IPS DF 6.9 (cell line): Measurements from ENCODE around the gene MYBPHL.
"Not testable (repeated sequence)": the region's sequence is repeated elsewhere in the genome, so short reads cannot be mapped to it uniquely, and the experiment has no call there.

Experiments used
- DNase-seq: peaks from one replicate; pipeline ENCODE4 v3.0.0-alpha.2; 2013; ENCODE audit warnings: low read depth, low spot score
- H3K27ac ChIP-seq: one replicate; pipeline ENCODE4 v1.5.1; 2013; ENCODE audit warnings: low read length, control low read depth
- H3K27me3 ChIP-seq: 2 replicates; pipeline ENCODE4 v1.6.1; 2013; ENCODE audit warnings: mild to moderate bottlenecking, low read length; ENCODE audit not compliant: control insufficient read depth, insufficient read depth
- H3K36me3 ChIP-seq: 2 replicates; pipeline ENCODE4 v1.6.1; 2013; ENCODE audit warnings: low read length; ENCODE audit not compliant: control insufficient read depth, insufficient read depth
- H3K4me1 ChIP-seq: 2 replicates; pipeline ENCODE4 v1.6.1; 2013; ENCODE audit warnings: low read length; ENCODE audit not compliant: control insufficient read depth, insufficient read depth
- H3K4me3 ChIP-seq: 2 replicates; pipeline ENCODE4 v1.5.1; 2013; ENCODE audit warnings: mild to moderate bottlenecking, low read length
- H3K9me3 ChIP-seq: 2 replicates; pipeline ENCODE4 v1.6.1; 2013; ENCODE audit warnings: low read length, inconsistent platforms; ENCODE audit not compliant: control insufficient read depth, insufficient read depth
- WGBS: extraction: QIAGEN DNeasy Blood & Tissue Kit; methylation state at CpG from one replicate; pipeline ENCODE4 v1.1.7; 2013; ENCODE audit warnings: mixed read lengths, missing lambda C conversion rate; ENCODE audit not compliant: insufficient read length, insufficient coverage; 5-methylcytosine and 5-hydroxymethylcytosine counted together

MYBPHL gene

DNA sequence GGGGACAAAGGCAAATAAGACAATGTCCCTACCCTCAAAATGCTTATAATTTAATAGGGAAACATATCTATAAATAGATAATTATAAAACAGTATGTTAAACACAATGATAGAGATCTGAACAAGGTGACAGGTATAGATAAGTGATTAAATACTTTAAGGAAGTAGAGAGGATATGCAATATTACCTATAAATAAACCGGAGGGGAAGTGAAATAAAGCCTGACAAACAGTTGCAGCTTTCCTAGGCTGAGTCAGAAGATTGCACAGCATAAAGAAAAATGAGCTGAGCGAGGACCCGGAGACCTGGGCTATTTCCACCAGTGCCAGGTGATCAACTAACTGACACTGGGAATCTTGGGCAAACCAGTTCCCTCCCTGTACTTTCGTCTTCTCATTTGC, 12.3 kb downstream of the MYBPHL start:
- WGBS, result no CpG with 5 or more reads among the region's 4 CpGs
- Histone ChIP-seq H3K27ac (no peak overlapping the region), H3K36me3 (no peaks in the 10 kb centered on the region), H3K4me3 (no peak overlapping the region), H3K27me3 (no peaks in the 10 kb centered on the region), H3K4me1 (no peaks in the 10 kb centered on the region), H3K9me3 (no peaks in the 10 kb centered on the region)
- DNase-seq, result no peak

DNA sequence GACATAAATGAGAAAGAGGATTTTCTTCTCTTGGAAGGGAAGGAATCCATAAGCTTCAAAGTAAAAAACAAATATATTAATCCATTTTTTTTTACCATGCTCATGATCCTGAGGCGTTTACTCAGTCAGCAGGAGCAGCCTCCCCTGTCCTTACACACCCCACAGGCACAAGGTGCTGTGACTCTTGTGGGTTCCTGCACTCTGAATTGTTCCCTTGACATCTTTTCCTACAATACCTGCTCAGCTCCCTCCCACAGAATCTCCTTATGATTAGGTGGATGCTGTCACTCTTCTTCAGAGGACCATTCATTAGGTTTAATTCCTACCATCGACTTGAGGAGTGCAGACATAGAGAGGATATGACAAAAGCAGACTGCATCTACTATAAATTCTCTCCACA, 13.8 kb downstream of the MYBPHL start:
- Histone ChIP-seq H3K4me3 (no peak overlapping the region), H3K27me3 (no peaks in the 10 kb centered on the region), H3K4me1 (no peaks in the 10 kb centered on the region), H3K36me3 (no peaks in the 10 kb centered on the region), H3K9me3 (no peaks in the 10 kb centered on the region), H3K27ac (no peak overlapping the region)
- no CpG with 5 or more reads among the region's 2 CpGs for WGBS
- DNase-seq, result no peak

DNA sequence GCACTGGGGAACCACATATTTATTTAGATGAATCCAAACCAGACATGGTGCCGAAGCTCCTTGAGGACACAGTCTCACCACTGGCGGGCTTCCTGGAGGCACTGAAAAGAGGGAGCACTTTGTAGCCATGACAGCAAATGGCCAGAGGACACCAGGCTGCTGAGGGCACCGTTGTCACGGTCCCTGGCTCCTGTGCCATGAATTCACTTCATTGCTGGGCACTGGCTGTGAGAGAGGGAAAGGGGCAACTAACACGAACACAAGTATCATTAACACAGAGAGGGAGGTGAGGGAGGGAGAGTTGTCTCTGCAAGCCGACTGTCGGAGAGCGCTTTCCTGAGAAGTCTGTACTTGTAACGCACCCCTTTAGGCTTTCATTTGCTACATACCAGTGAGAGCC, 14.4 kb downstream of the MYBPHL start:
- Histone ChIP-seq H3K27me3 (no peaks in the 10 kb centered on the region), H3K27ac (no peak overlapping the region), H3K9me3 (no peaks in the 10 kb centered on the region), H3K4me3 (no peak overlapping the region), H3K36me3 (no peaks in the 10 kb centered on the region), H3K4me1 (no peaks in the 10 kb centered on the region)
- no peak for DNase-seq
- no CpG with 5 or more reads among the region's 9 CpGs for WGBS

DNA sequence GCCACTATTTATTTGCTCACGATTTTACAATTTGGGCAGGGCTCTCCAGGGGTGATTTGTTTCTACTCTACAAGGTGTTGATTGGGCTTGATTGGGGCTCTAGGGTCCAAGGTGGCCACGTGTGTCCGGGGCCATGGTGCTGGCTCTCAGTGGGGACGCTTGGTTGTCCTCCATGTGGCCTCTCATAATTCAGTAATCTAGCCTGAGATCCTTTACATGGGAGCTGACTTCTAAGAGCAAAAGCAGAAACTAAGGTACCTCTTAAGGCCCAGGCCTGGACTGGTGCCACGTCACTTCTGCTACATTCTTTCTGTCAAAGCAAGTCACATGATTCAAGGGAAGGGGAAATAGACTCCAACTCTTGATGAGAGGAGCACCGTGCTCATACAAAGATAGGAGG, 15.8 kb downstream of the MYBPHL start:
- no CpG with 5 or more reads among the region's 6 CpGs for WGBS
- Histone ChIP-seq H3K4me3 (no peak overlapping the region), H3K27ac (no peak overlapping the region), H3K27me3 (no peaks in the 10 kb centered on the region), H3K36me3 (no peaks in the 10 kb centered on the region), H3K4me1 (no peaks in the 10 kb centered on the region), H3K9me3 (no peaks in the 10 kb centered on the region)
- no peak for DNase-seq

DNA sequence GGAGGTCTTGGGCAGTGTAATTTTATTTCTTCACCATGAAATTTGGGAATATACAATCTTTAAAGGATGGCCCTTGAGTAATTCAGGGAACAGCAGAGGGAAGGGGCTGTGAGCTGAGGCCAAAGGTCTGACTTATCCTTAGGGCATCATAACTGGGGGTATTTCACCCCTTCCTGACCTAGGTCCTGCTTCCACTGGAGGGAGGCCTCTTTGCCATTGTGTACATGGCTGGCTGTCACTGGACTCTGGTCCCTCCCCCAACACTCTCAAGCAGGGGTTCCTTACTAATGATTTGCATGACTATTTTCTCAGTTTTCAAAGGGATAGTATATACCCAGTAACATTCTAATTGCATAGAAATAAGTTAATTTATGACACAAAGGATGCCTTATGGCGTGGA, 16.7 kb downstream of the MYBPHL start:
- Histone ChIP-seq H3K27ac (no peak overlapping the region), H3K4me3 (no peak overlapping the region), H3K9me3 (no peaks in the 10 kb centered on the region), H3K4me1 (no peaks in the 10 kb centered on the region; the same call in 1 of the 2 replicates), H3K27me3 (no peaks in the 10 kb centered on the region), H3K36me3 (no peaks in the 10 kb centered on the region)
- DNase-seq, result no peak
- no CpG with 5 or more reads among the region's 1 CpG for WGBS

DNA sequence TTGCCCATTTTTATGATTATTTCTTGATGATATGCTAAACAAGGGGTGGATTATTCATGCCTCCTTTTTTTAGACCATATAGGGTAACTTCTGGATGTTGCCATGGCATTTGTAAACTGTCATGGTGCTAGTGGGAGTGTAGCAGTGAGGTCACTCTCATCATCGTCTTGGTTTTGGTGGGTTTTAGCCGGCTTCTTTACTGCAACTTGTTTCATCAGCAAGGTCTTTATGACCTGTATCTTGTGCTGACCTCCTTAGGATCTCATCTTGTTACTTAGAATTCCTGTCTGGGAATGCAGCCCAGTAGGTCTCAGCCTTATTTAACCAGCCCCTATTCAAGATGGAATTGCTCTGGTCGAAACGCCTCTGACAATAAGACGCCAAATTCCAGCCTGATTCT, 20.0 kb downstream of the MYBPHL start:
- H3K4me3 ChIP-seq, DNase-seq, H3K36me3 ChIP-seq, H3K9me3 ChIP-seq, H3K27ac ChIP-seq, H3K4me1 ChIP-seq, H3K27me3 ChIP-seq: not testable (repeated sequence)
- WGBS, result no CpG with 5 or more reads among the region's 5 CpGs

DNA sequence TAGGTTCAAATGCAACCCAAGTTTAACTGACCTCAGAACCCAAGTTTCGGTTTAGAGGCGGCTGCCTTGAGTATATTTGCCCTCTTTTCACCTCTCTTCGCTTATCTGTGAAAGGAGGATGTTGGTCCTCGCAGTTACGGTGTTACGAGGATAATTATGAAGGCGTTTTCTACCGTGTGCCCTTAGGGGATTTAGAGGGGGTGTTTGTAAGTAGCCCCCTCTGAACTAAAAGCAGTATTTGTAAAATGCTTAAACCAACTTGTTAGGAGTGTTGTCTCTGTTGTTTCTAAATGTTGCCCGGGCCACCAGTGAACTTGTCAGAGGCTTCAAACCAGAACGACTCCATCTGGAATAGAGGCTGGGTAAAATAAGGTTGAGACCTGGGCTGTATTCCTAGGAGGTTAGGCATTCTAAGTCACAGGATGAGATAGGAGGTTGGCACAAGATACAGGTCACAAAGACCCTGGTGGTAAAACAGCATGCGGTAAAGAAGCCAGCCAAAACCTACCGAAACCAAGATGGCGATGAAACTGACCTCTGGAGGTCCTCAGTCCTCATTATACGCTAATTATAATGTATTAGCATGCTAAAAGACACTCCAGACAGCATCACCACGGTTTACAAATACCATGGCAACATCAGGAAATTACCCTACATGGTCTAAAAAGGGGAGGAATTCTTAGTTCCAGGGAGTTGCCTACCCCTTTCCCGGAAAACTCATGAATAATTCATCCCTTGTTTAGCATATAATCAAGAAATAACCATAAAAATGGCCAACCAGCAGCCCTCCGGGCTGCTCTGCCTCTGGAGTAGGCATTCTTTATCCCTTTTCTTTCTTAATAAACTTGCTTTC, 22.8 kb downstream of the MYBPHL start:
- no peak for DNase-seq
- no peaks in the 10 kb centered on the region for H3K27me3 ChIP-seq
- H3K27ac ChIP-seq, result no peak overlapping the region
- H3K9me3 ChIP-seq, result no peaks in the 10 kb centered on the region
- peaks cover 5% of the 10 kb centered on the region; the same call in 1 of the 2 replicates for H3K4me1 ChIP-seq
- H3K36me3 ChIP-seq, result peaks cover 5% of the 10 kb centered on the region; the same call in 1 of the 2 replicates
- WGBS, result no CpG with 5 or more reads among the region's 17 CpGs
- peak overlapping the region; percentile 94; the same call in 1 of the 2 replicates for H3K4me3 ChIP-seq

GRCh38 chr1:109282952-109283747, 23.7 kb downstream of the MYBPHL start, which contains the start of gene PSRC1:
Gene PSRC1 (minus strand): TSS chr1:109283145.
- no peaks in the 10 kb centered on the region for H3K9me3 ChIP-seq
- peak; percentile 77 for DNase-seq
- peaks cover 7% of the 10 kb centered on the region; the same call in 1 of the 2 replicates for H3K36me3 ChIP-seq
- H3K27me3 ChIP-seq, result no peaks in the 10 kb centered on the region
- WGBS, result no CpG with 5 or more reads among the region's 56 CpGs
- peaks cover 5% of the 10 kb centered on the region; the same call in 1 of the 2 replicates for H3K4me1 ChIP-seq
- peak within 1 kb of the TSS; percentile 94; the same call in 1 of the 2 replicates for H3K4me3 ChIP-seq
- no peak within 1 kb of the TSS for H3K27ac ChIP-seq

DNA sequence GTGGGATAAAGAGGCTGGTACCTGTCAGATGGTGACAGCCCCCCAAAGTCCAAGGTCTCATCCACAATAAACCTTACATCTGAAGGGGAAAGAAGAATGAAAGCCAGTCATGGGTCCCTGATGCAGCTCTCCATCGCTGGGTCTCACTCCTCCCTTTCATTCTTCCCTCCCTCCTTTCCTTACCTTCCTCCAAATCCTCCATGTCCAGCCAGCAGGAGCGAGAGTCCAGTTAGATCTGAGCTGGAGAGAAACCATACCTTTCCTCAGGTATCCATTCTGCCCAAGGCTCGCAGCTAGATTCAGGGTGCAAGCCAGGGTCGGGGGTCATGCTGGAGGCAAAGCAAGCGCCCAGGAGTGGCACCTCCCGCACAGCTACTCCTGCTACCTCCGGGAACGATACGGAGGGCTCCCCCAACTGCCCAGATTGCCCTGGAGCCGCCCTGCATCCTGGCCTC, 24.3 kb downstream of the MYBPHL start:
- no peak for DNase-seq
- Histone ChIP-seq H3K9me3 (no peaks in the 10 kb centered on the region), H3K27me3 (no peaks in the 10 kb centered on the region), H3K27ac (no peak overlapping the region), H3K4me1 (peaks cover 5% of the 10 kb centered on the region; the same call in 1 of the 2 replicates), H3K4me3 (peak overlapping the region; percentile 94; the same call in 1 of the 2 replicates), H3K36me3 (peaks cover 7% of the 10 kb centered on the region; the same call in 1 of the 2 replicates)
- no CpG with 5 or more reads among the region's 10 CpGs for WGBS
